ENCODE data around the gene UNC5A.

UNC5A gene

DNA sequence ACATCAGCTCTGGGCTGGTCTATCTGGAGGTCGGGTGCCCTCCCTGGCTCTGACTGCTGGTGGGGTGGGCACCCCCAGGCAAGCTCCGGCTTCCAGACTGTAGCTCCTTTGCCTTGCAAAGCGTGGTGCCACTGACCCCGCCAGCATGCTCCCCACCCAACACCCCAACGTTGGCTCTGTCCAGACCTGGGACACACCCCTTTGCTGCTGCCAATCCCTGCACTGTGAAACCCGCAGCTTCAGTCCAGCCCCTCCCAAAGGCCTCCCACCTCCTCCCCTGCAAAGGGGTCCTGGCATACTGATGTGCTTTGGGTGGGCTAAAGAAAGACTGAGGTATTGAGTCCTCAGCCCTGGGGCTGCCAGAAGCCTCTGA lies 3.9 kb downstream of the UNC5A start:
- ATAC-seq, result no peak
- no peak for TF ChIP-seq GLIS3 (CRISPR knock-in tag; IDR thresholded peaks at IDR 0.05)
- TF ChIP-seq, protein P1, sequence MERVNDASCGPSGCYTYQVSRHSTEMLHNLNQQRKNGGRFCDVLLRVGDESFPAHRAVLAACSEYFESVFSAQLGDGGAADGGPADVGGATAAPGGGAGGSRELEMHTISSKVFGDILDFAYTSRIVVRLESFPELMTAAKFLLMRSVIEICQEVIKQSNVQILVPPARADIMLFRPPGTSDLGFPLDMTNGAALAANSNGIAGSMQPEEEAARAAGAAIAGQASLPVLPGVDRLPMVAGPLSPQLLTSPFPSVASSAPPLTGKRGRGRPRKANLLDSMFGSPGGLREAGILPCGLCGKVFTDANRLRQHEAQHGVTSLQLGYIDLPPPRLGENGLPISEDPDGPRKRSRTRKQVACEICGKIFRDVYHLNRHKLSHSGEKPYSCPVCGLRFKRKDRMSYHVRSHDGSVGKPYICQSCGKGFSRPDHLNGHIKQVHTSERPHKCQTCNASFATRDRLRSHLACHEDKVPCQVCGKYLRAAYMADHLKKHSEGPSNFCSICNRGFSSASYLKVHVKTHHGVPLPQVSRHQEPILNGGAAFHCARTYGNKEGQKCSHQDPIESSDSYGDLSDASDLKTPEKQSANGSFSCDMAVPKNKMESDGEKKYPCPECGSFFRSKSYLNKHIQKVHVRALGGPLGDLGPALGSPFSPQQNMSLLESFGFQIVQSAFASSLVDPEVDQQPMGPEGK (CRISPR knock-in tag; IDR thresholded peaks at IDR 0.05; ENCODE audit: borderline replicate concordance), result no peak
- TF ChIP-seq ESRRG (CRISPR knock-in tag; IDR thresholded peaks at IDR 0.05), result no peak
- no peak for TF ChIP-seq ZC3H10 (CRISPR knock-in tag; IDR thresholded peaks at IDR 0.05)
- no peak for TF ChIP-seq CSDC2 (CRISPR knock-in tag; IDR thresholded peaks at IDR 0.05)
- TF ChIP-seq ARNTL (CRISPR knock-in tag; IDR thresholded peaks at IDR 0.05; ENCODE audit: borderline replicate concordance, low read depth), result no peak
- TF ChIP-seq ZFP30 (CRISPR knock-in tag; IDR thresholded peaks at IDR 0.05), result no peak
- no peak for TF ChIP-seq ZNF565 (CRISPR knock-in tag; conservative IDR thresholded peaks at IDR 0.05; ENCODE audit: low read depth)
- TF ChIP-seq PPARA (CRISPR knock-in tag; IDR thresholded peaks at IDR 0.05; ENCODE audit: borderline replicate concordance), result no peak
- TF ChIP-seq, protein P2, sequence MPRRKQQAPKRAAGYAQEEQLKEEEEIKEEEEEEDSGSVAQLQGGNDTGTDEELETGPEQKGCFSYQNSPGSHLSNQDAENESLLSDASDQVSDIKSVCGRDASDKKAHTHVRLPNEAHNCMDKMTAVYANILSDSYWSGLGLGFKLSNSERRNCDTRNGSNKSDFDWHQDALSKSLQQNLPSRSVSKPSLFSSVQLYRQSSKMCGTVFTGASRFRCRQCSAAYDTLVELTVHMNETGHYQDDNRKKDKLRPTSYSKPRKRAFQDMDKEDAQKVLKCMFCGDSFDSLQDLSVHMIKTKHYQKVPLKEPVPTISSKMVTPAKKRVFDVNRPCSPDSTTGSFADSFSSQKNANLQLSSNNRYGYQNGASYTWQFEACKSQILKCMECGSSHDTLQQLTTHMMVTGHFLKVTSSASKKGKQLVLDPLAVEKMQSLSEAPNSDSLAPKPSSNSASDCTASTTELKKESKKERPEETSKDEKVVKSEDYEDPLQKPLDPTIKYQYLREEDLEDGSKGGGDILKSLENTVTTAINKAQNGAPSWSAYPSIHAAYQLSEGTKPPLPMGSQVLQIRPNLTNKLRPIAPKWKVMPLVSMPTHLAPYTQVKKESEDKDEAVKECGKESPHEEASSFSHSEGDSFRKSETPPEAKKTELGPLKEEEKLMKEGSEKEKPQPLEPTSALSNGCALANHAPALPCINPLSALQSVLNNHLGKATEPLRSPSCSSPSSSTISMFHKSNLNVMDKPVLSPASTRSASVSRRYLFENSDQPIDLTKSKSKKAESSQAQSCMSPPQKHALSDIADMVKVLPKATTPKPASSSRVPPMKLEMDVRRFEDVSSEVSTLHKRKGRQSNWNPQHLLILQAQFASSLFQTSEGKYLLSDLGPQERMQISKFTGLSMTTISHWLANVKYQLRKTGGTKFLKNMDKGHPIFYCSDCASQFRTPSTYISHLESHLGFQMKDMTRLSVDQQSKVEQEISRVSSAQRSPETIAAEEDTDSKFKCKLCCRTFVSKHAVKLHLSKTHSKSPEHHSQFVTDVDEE (CRISPR knock-in tag; IDR thresholded peaks at IDR 0.05), result no peak
- no peak for TF ChIP-seq CSRNP3 (CRISPR knock-in tag; IDR thresholded peaks at IDR 0.05)
- TF ChIP-seq BACH2 (CRISPR knock-in tag; IDR thresholded peaks at IDR 0.05; ENCODE audit: borderline replicate concordance), result no peak
- no peak for TF ChIP-seq ZFP3 (CRISPR knock-in tag; IDR thresholded peaks at IDR 0.05)
- no peak for TF ChIP-seq SNAI2 (CRISPR knock-in tag; IDR thresholded peaks at IDR 0.05)
- no peak for TF ChIP-seq RARB (CRISPR knock-in tag; IDR thresholded peaks at IDR 0.05)

GRCh38 chr5:176814836-176815438 lies 4.6 kb downstream of the UNC5A start:
- ATAC-seq, result no peak

More at GRCh38 chr5:176814836-176815438, 4.6 kb downstream of the UNC5A start:
- TF ChIP-seq BACH2 (CRISPR knock-in tag; IDR thresholded peaks at IDR 0.05; ENCODE audit: borderline replicate concordance), result no peak
- no peak for TF ChIP-seq GLIS3 (CRISPR knock-in tag; IDR thresholded peaks at IDR 0.05)
- TF ChIP-seq PPARA (CRISPR knock-in tag; IDR thresholded peaks at IDR 0.05; ENCODE audit: borderline replicate concordance), result no peak
- TF ChIP-seq ZFP3 (CRISPR knock-in tag; IDR thresholded peaks at IDR 0.05), result no peak
- TF ChIP-seq ZNF565 (CRISPR knock-in tag; conservative IDR thresholded peaks at IDR 0.05; ENCODE audit: low read depth), result no peak
- TF ChIP-seq ESRRG (CRISPR knock-in tag; IDR thresholded peaks at IDR 0.05), result no peak
- no peak for TF ChIP-seq TCF4 (CRISPR knock-in tag; IDR thresholded peaks at IDR 0.05; ENCODE audit: borderline replicate concordance)
- no peak for TF ChIP-seq ZFP30 (CRISPR knock-in tag; IDR thresholded peaks at IDR 0.05)
- TF ChIP-seq, protein P2 (CRISPR knock-in tag; IDR thresholded peaks at IDR 0.05), result no peak
- TF ChIP-seq CSRNP3 (CRISPR knock-in tag; IDR thresholded peaks at IDR 0.05), result no peak
- TF ChIP-seq, protein P3, sequence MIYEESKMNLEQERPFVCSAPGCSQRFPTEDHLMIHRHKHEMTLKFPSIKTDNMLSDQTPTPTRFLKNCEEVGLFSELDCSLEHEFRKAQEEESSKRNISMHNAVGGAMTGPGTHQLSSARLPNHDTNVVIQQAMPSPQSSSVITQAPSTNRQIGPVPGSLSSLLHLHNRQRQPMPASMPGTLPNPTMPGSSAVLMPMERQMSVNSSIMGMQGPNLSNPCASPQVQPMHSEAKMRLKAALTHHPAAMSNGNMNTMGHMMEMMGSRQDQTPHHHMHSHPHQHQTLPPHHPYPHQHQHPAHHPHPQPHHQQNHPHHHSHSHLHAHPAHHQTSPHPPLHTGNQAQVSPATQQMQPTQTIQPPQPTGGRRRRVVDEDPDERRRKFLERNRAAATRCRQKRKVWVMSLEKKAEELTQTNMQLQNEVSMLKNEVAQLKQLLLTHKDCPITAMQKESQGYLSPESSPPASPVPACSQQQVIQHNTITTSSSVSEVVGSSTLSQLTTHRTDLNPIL (CRISPR knock-in tag; IDR thresholded peaks at IDR 0.05; ENCODE audit: low read depth), result no peak

Data from SK-N-SH treated with all-trans-retinoic acid at 6 μM for 48 hours (cell line).